H1 (cell line): ENCODE results near the gene YBX3.

Experiments
- CTCF ChIP-seq, 3 experiments: IDR thresholded peaks; 1 replicate in 2 of 3; 2 replicates in 1 of 3; pipeline versions ENCODE4 v1.5.1 to v1.6.1; 2011; ENCODE audit warnings: low read length in 3 of 3, mild to moderate bottlenecking in 3 of 3, inconsistent platforms in 2 of 3, low read depth in 1 of 3, moderate library complexity in 1 of 3; ENCODE audit not compliant: insufficient read depth in 1 of 3; ENCODE audit errors: control extremely low read depth in 1 of 3
- EP300 ChIP-seq, 2 experiments: IDR thresholded peaks; 1 replicate in 1 of 2; 2 replicates in 1 of 2; pipeline ENCODE4 v1.6.1; 2011 to 2012; ENCODE audit warnings: low read depth in 2 of 2, low read length in 2 of 2, mild to moderate bottlenecking in 2 of 2, borderline replicate concordance in 1 of 2, inconsistent platforms in 1 of 2, moderate library complexity in 1 of 2
- FOSL1 ChIP-seq: IDR thresholded peaks from 2 replicates; pipeline ENCODE4 v1.6.1; 2011; ENCODE audit warnings: mild to moderate bottlenecking, low read depth, low read length, moderate library complexity; ENCODE audit not compliant: insufficient read depth
- HDAC2 ChIP-seq, 2 experiments: fragments of 300-600 bp in 1 of 2; sonication (generic) in 1 of 2; IDR thresholded peaks; 2 replicates each; pipeline ENCODE4 v1.6.1; 2011 to 2012; ENCODE audit warnings: low read depth in 2 of 2, low read length in 2 of 2, mild to moderate bottlenecking in 2 of 2, moderate library complexity in 2 of 2, borderline replicate concordance in 1 of 2, inconsistent platforms in 1 of 2
- KDM5A ChIP-seq: fragments of 200-600 bp; IDR thresholded peaks from 2 replicates; pipeline ENCODE4 v1.7.1; 2012; ENCODE audit warnings: mild to moderate bottlenecking, low read length, inconsistent platforms, mixed read lengths
- NANOG ChIP-seq: IDR thresholded peaks from 2 replicates; pipeline ENCODE4 v1.6.1; 2011; ENCODE audit warnings: low read length, low read depth, mild to moderate bottlenecking, inconsistent platforms; ENCODE audit not compliant: insufficient read depth, poor library complexity, severe bottlenecking
- RAD21 ChIP-seq, 2 experiments: IDR thresholded peaks in 1 of 2; conservative IDR thresholded peaks in 1 of 2; 2 replicates each; pipeline ENCODE4 v1.6.1; 2011; ENCODE audit warnings: low read depth in 2 of 2, low read length in 2 of 2, improper control_type of control experiment in 1 of 2, inconsistent platforms in 1 of 2, mild to moderate bottlenecking in 1 of 2, moderate library complexity in 1 of 2
- SP1 ChIP-seq: IDR thresholded peaks from 2 replicates; pipeline ENCODE4 v1.6.1; 2011; ENCODE audit warnings: low read depth, low read length
- SP4 ChIP-seq: IDR thresholded peaks from 2 replicates; pipeline ENCODE4 v1.6.1; 2012; ENCODE audit warnings: low read length, inconsistent platforms
- TBP ChIP-seq: IDR thresholded peaks from 2 replicates; pipeline ENCODE4 v1.6.1; 2011; ENCODE audit warnings: low read depth, low read length, improper control_type of control experiment
- TF ChIP-seq, protein P1 (sequence below): IDR thresholded peaks from 2 replicates; pipeline ENCODE4 v1.6.1; 2012; ENCODE audit warnings: inconsistent platforms

- TF ChIP-seq SP4 (no peak), NANOG (no peak), RAD21 (IDR thresholded peaks at IDR 0.05 in 1 of 2, conservative IDR thresholded peaks at IDR 0.05 in 1 of 2; ENCODE audit: low read depth in 2 of 2, low read length in 2 of 2) (no peak), SP1 (no peak), FOSL1 (no peak), KDM5A (no peak), HDAC2 (IDR thresholded peaks at IDR 0.05; ENCODE audit: borderline replicate concordance in 1 of 2, low read depth in 2 of 2, low read length in 2 of 2) (no peak), TBP (no peak), EP300 (IDR thresholded peaks at IDR 0.05; ENCODE audit: borderline replicate concordance in 1 of 2, low read depth in 2 of 2, low read length in 2 of 2) (no peak), CTCF (IDR thresholded peaks at IDR 0.05; ENCODE audit: control extremely low read depth in 1 of 3, insufficient read depth in 1 of 3, low read depth in 1 of 3, low read length in 3 of 3) (no peak)
- TF ChIP-seq, protein P1, sequence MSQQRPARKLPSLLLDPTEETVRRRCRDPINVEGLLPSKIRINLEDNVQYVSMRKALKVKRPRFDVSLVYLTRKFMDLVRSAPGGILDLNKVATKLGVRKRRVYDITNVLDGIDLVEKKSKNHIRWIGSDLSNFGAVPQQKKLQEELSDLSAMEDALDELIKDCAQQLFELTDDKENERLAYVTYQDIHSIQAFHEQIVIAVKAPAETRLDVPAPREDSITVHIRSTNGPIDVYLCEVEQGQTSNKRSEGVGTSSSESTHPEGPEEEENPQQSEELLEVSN, result no peak
Measured at GRCh38 chr12:10732549-10732948, 9.4 kb upstream of the YBX3 start.
